Stomach (tissue), 9 donors: ENCODE measurements around the gene OXA1L. TPM values are rescaled to one million over a fixed set of nuclear protein-coding genes. Genes with fewer than 3 reads are reported as not detected.

ENCODE experiments used
- DNase-seq, 2 donors: peaks; one replicate each; pipeline versions ENCODE4 v3.0.0 to v3.0.0-alpha.2; 2013 to 2019
- H3K27ac ChIP-seq, 5 donors: fragments of 200-600 bp in 4 of 5; sonication (generic) in 4 of 5; one replicate each; pipeline ENCODE4 v1.5.1; 2013 to 2019; ENCODE audit warnings: mild to moderate bottlenecking in 1 of 5, moderate library complexity in 1 of 5
- H3K27me3 ChIP-seq, 3 donors: fragments of 200-600 bp; sonication (generic); one replicate each; pipeline ENCODE4 v1.5.1; 2017 to 2019; ENCODE audit warnings: mixed run types in 1 of 3
- H3K36me3 ChIP-seq, 4 donors: fragments of 200-600 bp; sonication (generic); 1 replicate in 3 of 4; 2 replicates in 1 of 4; pipeline ENCODE4 v1.5.1; 2016 to 2019
- H3K4me1 ChIP-seq, 4 donors: fragments of 200-600 bp; sonication (generic); one replicate each; pipeline ENCODE4 v1.5.1; 2016 to 2019
- H3K4me3 ChIP-seq, 4 donors: fragments of 200-600 bp; sonication (generic) in 3 of 4; one replicate each; pipeline ENCODE4 v1.5.1; 2016 to 2019; ENCODE audit warnings: mild to moderate bottlenecking in 1 of 4
- H3K9me3 ChIP-seq, 4 donors: fragments of 200-600 bp; sonication (generic); one replicate each; pipeline ENCODE4 v1.5.1; 2016 to 2019
- CTCF ChIP-seq, 7 experiments: fragments of 450-650 bp in 4 of 7; fragments of 200-600 bp in 3 of 7; sonication (generic) in 3 of 7; IDR thresholded peaks; one replicate each; pipeline ENCODE4 v1.5.1; 2016 to 2019; ENCODE audit warnings: antibody characterized with exemption in 7 of 7, control low read depth in 2 of 7, mild to moderate bottlenecking in 1 of 7
- EP300 ChIP-seq: sonication (generic); formaldehyde crosslinking; IDR thresholded peaks from one replicate; pipeline ENCODE4 v1.6.1; 2017; ENCODE audit warnings: antibody characterized with exemption
- POLR2A ChIP-seq, 4 donors: fragments of 450-650 bp; IDR thresholded peaks; one replicate each; pipeline ENCODE4 v1.6.1; 2016; ENCODE audit warnings: antibody characterized with exemption in 4 of 4, control low read depth in 2 of 4, mild to moderate bottlenecking in 1 of 4, moderate library complexity in 1 of 4
- POLR2AphosphoS5 ChIP-seq, 3 donors: sonication (generic); formaldehyde crosslinking; IDR thresholded peaks; one replicate each; pipeline ENCODE4 v1.6.1; 2016; ENCODE audit warnings: antibody characterized with exemption in 3 of 3
- WGBS, 5 donors: extraction: QIAGEN DNeasy Blood & Tissue Kit in 3 of 5; methylation state at CpG; one replicate each; pipeline versions ENCODE4 v1.1.5 to v1.1.7; 2013 to 2018; 5-methylcytosine and 5-hydroxymethylcytosine counted together
- intact Hi-C: fragments of 100-400 bp; cut with DNase I; formaldehyde crosslinking; loops from one replicate; pipeline ENCODE4 v1.15.1; 2023; ENCODE audit warnings: low total_unique reads
- polyA plus RNA-seq, 3 donors: library from polyadenylated mRNA; stranded (reverse); fragments of 200-250 nt; gene quantifications; one replicate each; pipeline ENCODE4 v1.2.3, GENCODE V29; 2013
- small RNA-seq, 4 donors: library from RNA; depleted of rRNA; stranded (forward); fragments of <200 nt; gene quantifications; one replicate each; pipeline ENCODE3, GENCODE V24; 2016
- total RNA-seq, 5 donors: library from RNA; depleted of rRNA; stranded (reverse); fragments of >200 nt; gene quantifications; one replicate each; pipeline versions ENCODE4 v1.1.0 to v1.2.3, GENCODE V29; 2014 to 2016
- donor health status: healthy with polysubstance abuse.
- donor health status: Bipolar disorder and iron deficiency.
- donor health status: healthy.

The OXA1L gene
- total and polyA plus RNA-seq, 8 donors, result 46.7 to 119 (median 76.0) TPM

GRCh38 chr14:22820731-22821130 lies 54.2 kb downstream of the OXA1L start:
- Histone ChIP-seq H3K4me1 (peaks cover 37 to 90% (median 66%) of the 10 kb centered on the region in 4 donors), H3K27me3 (no peaks in the 10 kb centered on the region), H3K36me3 (no peaks in the 10 kb centered on the region), H3K4me3 (no peak overlapping the region), H3K27ac (peak overlapping the region; percentile 82 to 91 (median 87)), H3K9me3 (no peaks in the 10 kb centered on the region)
- TF ChIP-seq EP300 (no peak), CTCF (IDR thresholded peaks at IDR 0.05) (no peak), POLR2AphosphoS5 (IDR thresholded peaks at IDR 0.05) (no peak), POLR2A (IDR thresholded peaks at IDR 0.05) (no peak)
- WGBS, 5 donors, result 72 to 100% (median 87%) methylated on average over 1 of the region's 1 CpG
- intact Hi-C loops, result no loop called here
- no peak for DNase-seq

GRCh38 chr14:22821193-22822015 lies 54.9 kb downstream of the OXA1L start:
- peak; percentile 42 to 83 for DNase-seq
- peaks cover 36 to 83% (median 65%) of the 10 kb centered on the region in 4 donors for H3K4me1 ChIP-seq
- 33 to 61% (median 48%) methylated on average over 24 of the region's 24 CpGs for WGBS, 5 donors
- peak overlapping the region in 1 of 4 donors; percentile 43 for H3K4me3 ChIP-seq
- no peaks in the 10 kb centered on the region for H3K9me3 ChIP-seq
- intact Hi-C loops, result no loop called here
- H3K27ac ChIP-seq, result peak overlapping the region; percentile 82 to 91 (median 87)
- no peaks in the 10 kb centered on the region for H3K27me3 ChIP-seq
- H3K36me3 ChIP-seq, result no peaks in the 10 kb centered on the region
- TF ChIP-seq EP300 (no peak), POLR2A (IDR thresholded peaks at IDR 0.05) (no peak), POLR2AphosphoS5 (IDR thresholded peaks at IDR 0.05) (peak; percentile 31 to 55 (median 36)), CTCF (IDR thresholded peaks at IDR 0.05) (no peak)

- TF ChIP-seq EP300, result no peak
- no peak for TF ChIP-seq CTCF (IDR thresholded peaks at IDR 0.05)
- no peak for TF ChIP-seq POLR2AphosphoS5 (IDR thresholded peaks at IDR 0.05)
- TF ChIP-seq POLR2A (IDR thresholded peaks at IDR 0.05), result no peak
- 37 to 51% (median 43%) methylated on average over 28 to 32 of the region's 32 CpGs for WGBS, 5 donors
- intact Hi-C loops, result no loop called here
- Histone ChIP-seq H3K36me3 (no peaks in the 10 kb centered on the region), H3K4me1 (peaks cover 36 to 78% (median 65%) of the 10 kb centered on the region in 4 donors), H3K27me3 (no peaks in the 10 kb centered on the region), H3K27ac (peak overlapping the region; percentile 82 to 91 (median 87)), H3K9me3 (no peaks in the 10 kb centered on the region), H3K4me3 (peak overlapping the region; percentile 43 to 53 (median 44))
- peak in 1 of 2 donors; percentile 78 for DNase-seq
Measured at GRCh38 chr14:22822016-22822570, 55.6 kb downstream of the OXA1L start.

Small RNA genes within 50 kb of the gene (small RNA-seq; reads per million reads assigned to genes)
- 0 reads per million in 4 donors for gene RF00588

Other genes starting within 250 kb of the OXA1L start
- gene DAD1, start 177.5 kb upstream of the OXA1L start, total RNA-seq, result 100 to 1,000 TPM in 2 of 5 donors, 10 to 100 TPM in 2, not detected in 1; 36.8 to 191 (median 80.8) TPM
- 100 to 1,000 TPM; 172 to 236 (median 202) TPM for gene DAD1, start 177.5 kb upstream of the OXA1L start, polyA plus RNA-seq
- 100 to 1,000 TPM in 1 of 5 donors, 10 to 100 TPM in 4; 12.2 to 130 (median 27.7) TPM for gene ABHD4, start 168.4 kb upstream of the OXA1L start, total RNA-seq
- 10 to 100 TPM; 14.8 to 24.3 (median 17.0) TPM for gene ABHD4, start 168.4 kb upstream of the OXA1L start, polyA plus RNA-seq
- gene OR6J1, start 122.3 kb upstream of the OXA1L start, total RNA-seq, result not detected
- gene OR6J1, start 122.3 kb upstream of the OXA1L start, polyA plus RNA-seq, result not detected
- gene SLC7A7, start 48.7 kb downstream of the OXA1L start, total RNA-seq, result 10 to 100 TPM in 2 of 5 donors, 1 to 10 TPM in 1, not detected in 2; 7.6 to 29.4 (median 10.5) TPM
- 1 to 10 TPM; 3.1 to 8.6 (median 3.2) TPM for gene SLC7A7, start 48.7 kb downstream of the OXA1L start, polyA plus RNA-seq
- gene MRPL52, start 63.2 kb downstream of the OXA1L start, total RNA-seq, result 100 to 1,000 TPM in 2 of 5 donors, 10 to 100 TPM in 2, not detected in 1; 25.2 to 194 (median 110) TPM
- gene MRPL52, start 63.2 kb downstream of the OXA1L start, polyA plus RNA-seq, result 100 to 1,000 TPM; 134 to 181 (median 156) TPM
- 100 to 1,000 TPM in 1 of 5 donors, 10 to 100 TPM in 4; 20.5 to 104 (median 46.7) TPM for gene MMP14, start 69.9 kb downstream of the OXA1L start, total RNA-seq
- gene MMP14, start 69.9 kb downstream of the OXA1L start, polyA plus RNA-seq, result 10 to 100 TPM; 14.7 to 59.1 (median 29.6) TPM
- gene LRP10, start 105.1 kb downstream of the OXA1L start, total RNA-seq, result 100 to 1,000 TPM in 3 of 5 donors, 10 to 100 TPM in 2; 37.1 to 277 (median 112) TPM
- 10 to 100 TPM; 25.1 to 47.3 (median 26.9) TPM for gene LRP10, start 105.1 kb downstream of the OXA1L start, polyA plus RNA-seq
- gene REM2, start 116.5 kb downstream of the OXA1L start, total RNA-seq, result 1 to 10 TPM in 1 of 5 donors, under 1 TPM in 2, not detected in 2; 0.45 to 1.1 (median 0.87) TPM
- gene REM2, start 116.5 kb downstream of the OXA1L start, polyA plus RNA-seq, result 1 to 10 TPM in 1 of 3 donors, under 1 TPM in 1, not detected in 1; 0.12 to 1.2 TPM
- 100 to 1,000 TPM in 2 of 5 donors, 10 to 100 TPM in 3; 12.1 to 126 (median 94.7) TPM for gene RBM23, start 152.5 kb downstream of the OXA1L start, total RNA-seq
- 10 to 100 TPM; 23.5 to 59.1 (median 41.2) TPM for gene RBM23, start 152.5 kb downstream of the OXA1L start, polyA plus RNA-seq
- 10 to 100 TPM; 20.9 to 48.8 (median 36.2) TPM for gene PRMT5, start 162.7 kb downstream of the OXA1L start, total RNA-seq
- 10 to 100 TPM; 32.1 to 39.6 (median 38.0) TPM for gene PRMT5, start 162.7 kb downstream of the OXA1L start, polyA plus RNA-seq
- gene HAUS4, start 190.4 kb downstream of the OXA1L start, total RNA-seq, result 100 to 1,000 TPM in 1 of 5 donors, 10 to 100 TPM in 4; 38.5 to 121 (median 76.8) TPM
- 10 to 100 TPM; 28.1 to 38.8 (median 37.0) TPM for gene HAUS4, start 190.4 kb downstream of the OXA1L start, polyA plus RNA-seq
- 10 to 100 TPM in 3 of 5 donors, 1 to 10 TPM in 1, not detected in 1; 3.1 to 13.3 (median 10.7) TPM for gene AJUBA, start 215.9 kb downstream of the OXA1L start, total RNA-seq
- 1 to 10 TPM; 1.5 to 6.9 (median 6.6) TPM for gene AJUBA, start 215.9 kb downstream of the OXA1L start, polyA plus RNA-seq
- 10 to 100 TPM in 3 of 5 donors, 1 to 10 TPM in 1, not detected in 1; 5.0 to 29.1 (median 20.6) TPM for gene C14orf93, start 243.5 kb downstream of the OXA1L start, total RNA-seq
- 1 to 10 TPM; 6.8 to 8.6 (median 7.2) TPM for gene C14orf93, start 243.5 kb downstream of the OXA1L start, polyA plus RNA-seq